GM08714 (cell line): ENCODE measurements around the gene RALGDS.
"Not testable (repeated sequence)": the region's sequence is repeated elsewhere in the genome, so short reads cannot be mapped to it uniquely, and the experiment has no call there.

ENCODE experiments used
- H3K4me3 ChIP-seq: fragments of 200-500 bp; sonication (Bioruptor generic); 2 replicates; pipeline ENCODE4 v1.5.1; 2014; ENCODE audit warnings: mild to moderate bottlenecking, low read length, inconsistent platforms
- ZNF274 ChIP-seq: IDR thresholded peaks from 2 replicates; pipeline ENCODE4 v1.6.1; 2012; ENCODE audit warnings: mild to moderate bottlenecking, low read depth, low read length

RALGDS gene

GRCh38 chr9:133076691-133077090 lies 44.3 kb downstream of the RALGDS start:
- TF ChIP-seq ZNF274, result no peak
- no peak overlapping the region for H3K4me3 ChIP-seq

- TF ChIP-seq ZNF274, result no peak
These were observed 45.0 kb downstream of the RALGDS start for GRCh38 chr9:133075925-133076630.

GRCh38 chr9:133074111-133074651 lies 46.9 kb downstream of the RALGDS start:
- no peak overlapping the region for H3K4me3 ChIP-seq
- TF ChIP-seq ZNF274, result no peak

More at GRCh38 chr9:133075925-133076630, 45.0 kb downstream of the RALGDS start:
- H3K4me3 ChIP-seq, result no peak overlapping the region

GRCh38 chr9:133073086-133074014 lies 47.7 kb downstream of the RALGDS start:
- H3K4me3 ChIP-seq, result no peak overlapping the region

GRCh38 chr9:133072210-133072609 lies 48.8 kb downstream of the RALGDS start:
- H3K4me3 ChIP-seq, result not testable (repeated sequence)

More at GRCh38 chr9:133073086-133074014, 47.7 kb downstream of the RALGDS start:
- no peak for TF ChIP-seq ZNF274

- H3K4me3 ChIP-seq, result no peak overlapping the region
- no peak for TF ChIP-seq ZNF274
These were observed 49.4 kb downstream of the RALGDS start for GRCh38 chr9:133071484-133072150.

- H3K4me3 ChIP-seq, result not testable (repeated sequence)
These were observed 50.1 kb downstream of the RALGDS start for GRCh38 chr9:133070985-133071384.

GRCh38 chr9:133070500-133070961 lies 50.5 kb downstream of the RALGDS start:
- H3K4me3 ChIP-seq, result not testable (repeated sequence)

GRCh38 chr9:133068431-133068830 lies 52.6 kb downstream of the RALGDS start:
- not testable (repeated sequence) for H3K4me3 ChIP-seq

GRCh38 chr9:133067813-133068212 lies 53.2 kb downstream of the RALGDS start:
- no peak overlapping the region for H3K4me3 ChIP-seq
- TF ChIP-seq ZNF274, result no peak

- no peak overlapping the region for H3K4me3 ChIP-seq
- TF ChIP-seq ZNF274, result no peak
These were observed 54.0 kb downstream of the RALGDS start for GRCh38 chr9:133067006-133067405.

- no peak overlapping the region for H3K4me3 ChIP-seq
- TF ChIP-seq ZNF274, result no peak
These were observed 54.7 kb downstream of the RALGDS start for GRCh38 chr9:133066181-133066983.

- H3K4me3 ChIP-seq, result no peak overlapping the region
- TF ChIP-seq ZNF274, result no peak
These were observed 56.0 kb downstream of the RALGDS start for GRCh38 chr9:133065070-133065388.

GRCh38 chr9:133064241-133065069 lies 56.6 kb downstream of the RALGDS start:
- TF ChIP-seq ZNF274, result no peak
- no peak overlapping the region for H3K4me3 ChIP-seq
